HG02938 (cell line): ENCODE data around the gene TXNIP.

Experiments used
- ATAC-seq: cut with Tn5 transposase; IDR thresholded peaks from one replicate; pipeline ENCODE4 v1.9.1; 2021; ENCODE audit warnings: mild to moderate bottlenecking, moderate library complexity; ENCODE audit not compliant: unreplicated experiment

The TXNIP gene

DNA sequence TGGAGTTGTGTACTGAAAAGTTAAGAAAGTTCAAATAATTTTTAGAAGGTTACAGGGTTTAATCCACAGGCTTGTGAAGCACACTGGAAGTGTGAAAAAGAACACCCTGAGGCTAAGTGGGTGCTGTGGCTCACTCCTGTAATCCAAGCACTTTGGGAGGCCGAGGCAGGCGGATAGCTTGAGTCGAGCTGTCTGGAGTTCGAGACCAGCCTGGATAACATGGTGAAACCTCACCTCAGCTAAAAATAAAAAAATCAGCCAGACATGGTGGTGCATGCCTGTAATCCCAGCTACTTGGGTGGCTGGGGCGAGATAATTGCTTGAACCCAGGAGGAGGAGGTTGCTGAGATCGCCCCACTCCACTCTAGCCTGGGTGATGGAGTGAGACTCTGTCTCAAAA, 9.8 kb downstream of the TXNIP start:
- no peak for ATAC-seq

- ATAC-seq = no peak
Measured at GRCh38 chr1:145985502-145986439, 10.6 kb downstream of the TXNIP start.

- no peak for ATAC-seq
Measured at GRCh38 chr1:145985129-145985501, 11.3 kb downstream of the TXNIP start.

DNA sequence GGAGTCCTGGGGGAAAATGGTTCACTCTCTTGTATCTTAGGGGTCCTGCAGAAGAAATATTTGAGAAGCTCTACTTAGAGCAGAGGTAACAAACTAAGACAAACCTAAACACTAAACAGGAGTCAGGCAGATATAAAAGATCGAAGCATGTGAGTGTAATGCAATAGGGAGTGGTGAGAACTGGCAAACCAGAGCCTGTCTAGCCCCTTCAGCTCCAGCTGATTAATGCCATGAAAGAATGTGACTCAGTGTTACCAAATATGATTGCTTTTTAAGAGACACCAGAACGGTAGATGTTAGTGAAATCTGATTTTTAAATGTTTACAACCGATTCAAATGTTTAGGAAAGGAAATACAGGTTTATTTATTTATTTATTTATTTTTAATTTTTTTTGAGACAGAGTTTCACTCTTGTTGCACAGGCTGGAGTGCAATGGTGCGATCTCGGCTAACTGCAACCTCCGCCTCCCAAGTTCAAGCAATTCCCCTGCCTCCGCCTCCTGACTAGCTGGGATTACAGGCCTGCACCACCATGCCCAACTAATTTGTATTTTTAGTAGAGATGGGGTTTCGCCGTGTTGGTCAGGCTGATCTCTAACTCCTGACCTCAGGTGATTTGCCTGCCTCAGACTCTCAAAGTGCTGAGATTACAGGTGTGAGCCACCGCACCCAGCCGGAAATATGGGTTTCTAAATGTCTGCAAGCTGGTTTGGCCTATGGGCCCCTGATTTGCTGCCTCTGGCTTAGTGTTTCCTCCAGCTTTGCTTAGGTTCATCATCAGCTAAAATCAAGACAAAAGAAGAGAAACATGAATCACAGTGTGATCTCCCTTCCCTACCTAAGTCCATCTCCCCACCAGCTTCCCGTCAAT, 12.2 kb downstream of the TXNIP start:
- no peak for ATAC-seq

DNA sequence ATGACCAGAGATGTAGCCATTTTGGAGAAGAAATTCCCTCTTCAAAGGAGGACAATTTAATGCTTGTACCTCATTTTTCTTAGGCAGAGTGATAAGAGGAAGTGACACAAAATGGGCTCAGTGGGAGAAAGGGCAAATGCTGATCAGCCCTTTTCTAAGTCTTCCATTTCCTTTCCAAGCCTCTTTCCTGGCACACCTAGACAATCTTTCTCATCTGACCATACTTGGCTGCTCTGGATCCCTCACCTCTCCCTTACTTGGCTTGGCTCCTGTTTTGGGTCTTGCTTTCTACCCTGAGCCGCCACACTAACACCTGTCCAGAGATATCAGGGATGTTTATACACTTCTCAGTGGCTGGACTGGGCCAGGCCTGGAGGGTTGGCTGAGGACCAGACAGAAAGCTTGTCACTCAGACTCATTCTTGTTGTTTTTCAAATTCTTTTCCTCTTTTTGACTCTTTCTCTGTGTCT, 13.1 kb downstream of the TXNIP start:
- ATAC-seq = no peak

DNA sequence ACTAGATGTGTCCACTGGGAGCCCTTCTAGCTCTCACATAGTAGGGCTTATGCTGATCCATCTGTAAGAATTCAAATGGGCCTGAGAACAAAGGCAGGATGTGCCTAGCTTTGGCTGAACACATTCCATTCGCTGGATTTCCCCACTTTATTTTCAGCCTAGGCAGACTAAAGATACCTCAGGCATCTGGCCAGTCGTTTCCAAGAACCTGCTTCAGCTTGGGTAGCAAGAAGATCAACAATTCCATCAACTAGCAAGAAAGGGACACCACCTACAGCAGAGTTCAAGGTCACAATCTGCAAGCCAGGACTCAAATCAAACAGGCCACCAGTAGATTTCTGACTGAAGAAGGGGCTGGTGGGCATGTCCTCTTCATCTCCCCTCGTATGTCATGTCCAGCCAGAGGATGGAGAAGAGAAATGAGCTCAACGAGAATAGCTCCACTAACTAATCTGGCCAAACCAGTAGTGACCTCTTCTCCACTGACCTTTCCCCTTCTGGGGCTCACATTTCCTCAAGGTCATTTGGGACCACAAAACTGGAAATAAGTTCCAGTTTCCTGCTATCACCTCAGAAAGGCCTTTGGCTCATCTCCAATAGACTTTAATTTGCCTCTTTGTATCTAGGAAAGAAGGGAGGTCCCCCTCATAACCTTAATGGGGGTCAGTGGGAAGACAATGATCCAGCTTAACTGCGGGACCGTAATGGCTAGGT, 14.2 kb downstream of the TXNIP start:
- no peak for ATAC-seq

DNA sequence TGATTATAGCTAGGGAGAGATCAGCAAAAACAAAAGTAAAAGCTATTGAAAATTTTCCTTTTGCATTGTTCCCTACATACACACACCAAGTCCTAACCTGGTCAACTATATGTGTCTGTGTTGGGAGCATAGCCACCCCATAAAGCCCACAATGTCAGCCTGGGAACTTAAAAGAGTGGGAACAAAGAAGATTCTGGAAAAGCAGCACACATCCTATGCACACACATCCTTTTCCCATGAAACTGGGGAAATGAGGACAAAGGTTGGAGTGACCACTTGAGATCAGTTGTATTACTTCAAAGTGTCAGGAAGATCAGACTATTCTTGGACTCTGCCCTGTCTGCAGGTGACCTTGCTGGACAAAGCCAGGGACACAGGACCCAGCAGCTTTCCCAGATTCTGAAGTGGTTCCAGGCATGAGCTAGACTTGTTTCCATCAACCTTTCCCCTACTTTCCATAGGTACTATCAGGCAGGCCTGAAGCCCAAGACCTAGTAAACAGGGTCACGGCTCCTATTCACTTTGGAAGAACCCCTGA, 15.9 kb downstream of the TXNIP start:
- ATAC-seq = no peak

- peak; percentile 21 for ATAC-seq
Measured at GRCh38 chr1:145979746-145980456, 16.5 kb downstream of the TXNIP start.

GRCh38 chr1:145978854-145979745, 17.3 kb downstream of the TXNIP start:
- ATAC-seq = peak; percentile 92

DNA sequence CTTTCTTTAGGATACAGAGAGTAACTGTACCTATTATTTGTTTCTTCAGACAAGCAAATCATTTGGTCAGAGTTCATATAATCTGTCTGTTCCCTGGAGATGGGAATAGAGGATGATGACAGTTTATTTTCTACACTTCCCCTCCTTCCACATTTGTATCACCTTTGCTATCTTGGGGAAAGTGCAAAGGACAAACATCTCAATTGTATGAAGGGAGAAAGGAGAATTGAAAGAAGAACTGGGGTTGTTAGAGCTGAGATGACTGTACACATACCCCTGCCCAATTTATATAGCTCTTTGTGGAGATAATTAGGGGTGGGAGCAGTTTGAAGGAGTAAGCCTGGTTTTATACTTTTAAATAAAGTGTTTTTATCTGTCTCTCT, 17.9 kb downstream of the TXNIP start:
- no peak for ATAC-seq

- ATAC-seq = no peak
Measured at GRCh38 chr1:145977486-145978470, 18.6 kb downstream of the TXNIP start.

DNA sequence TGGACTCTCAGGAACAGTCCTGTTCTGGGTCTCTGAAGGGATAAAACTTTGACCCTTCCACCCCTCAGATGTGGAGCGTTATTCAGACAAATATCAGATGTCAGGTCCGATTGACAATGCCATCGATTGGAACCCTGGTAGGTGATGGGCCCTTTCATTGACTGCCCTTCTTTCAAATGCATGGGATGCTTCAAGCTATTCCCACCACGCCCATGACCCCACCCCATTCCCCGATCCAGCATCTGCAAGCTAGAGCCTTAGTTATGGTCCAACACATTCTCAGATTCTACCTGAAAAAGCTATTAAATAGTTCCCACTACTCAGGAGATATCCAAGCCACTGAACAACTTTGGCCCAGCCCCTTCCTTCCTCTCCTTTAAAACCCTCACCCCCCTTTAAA, 19.4 kb downstream of the TXNIP start:
- ATAC-seq = no peak

- no peak for ATAC-seq
Measured at GRCh38 chr1:145975216-145975615, 21.2 kb downstream of the TXNIP start.

DNA sequence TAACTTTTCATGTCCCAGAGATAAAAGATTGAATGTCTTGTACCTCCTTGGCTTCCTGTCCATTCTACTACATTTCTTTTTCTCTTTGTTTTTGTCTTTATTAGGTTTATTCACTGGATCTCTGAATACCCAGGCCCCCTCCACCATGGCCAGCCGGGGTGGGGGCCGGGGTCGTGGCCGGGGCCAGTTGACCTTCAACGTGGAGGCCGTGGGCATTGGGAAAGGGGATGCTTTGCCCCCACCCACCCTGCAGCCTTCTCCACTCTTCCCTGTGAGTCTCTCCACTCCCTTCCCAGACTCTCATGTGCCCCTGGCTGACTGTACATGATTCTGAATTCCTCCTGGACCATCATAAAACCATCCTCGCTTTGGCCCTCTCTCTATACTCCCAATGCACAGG, 21.7 kb downstream of the TXNIP start:
- no peak for ATAC-seq

- no peak for ATAC-seq
Measured at GRCh38 chr1:145972580-145972979, 23.8 kb downstream of the TXNIP start.

DNA sequence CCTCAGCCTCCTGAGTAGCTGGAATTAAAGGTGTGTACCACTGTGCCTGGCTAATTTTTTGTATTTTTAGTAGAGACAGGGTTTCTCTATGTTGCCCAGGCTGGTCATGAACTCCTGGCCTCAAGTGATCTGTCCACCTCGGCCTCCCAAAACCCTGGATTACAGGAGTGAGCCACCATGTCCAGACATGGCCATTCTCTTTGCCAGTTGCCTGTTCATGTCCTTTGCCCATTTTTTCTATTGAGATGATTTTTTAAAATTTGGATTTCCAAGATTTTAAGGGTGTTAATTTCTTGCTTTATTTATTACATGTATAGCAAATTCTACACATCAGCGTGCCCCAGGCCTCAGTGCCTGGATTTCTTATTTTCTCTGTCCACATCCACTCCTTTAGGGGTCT, 29.1 kb downstream of the TXNIP start:
- ATAC-seq = no peak

- no peak for ATAC-seq
Measured at GRCh38 chr1:145965119-145965744, 31.1 kb downstream of the TXNIP start.
